Muscle layer of colon (tissue), 2 donors: ENCODE measurements around the gene NUDT2.

Experiments used
- H3K27ac ChIP-seq: one replicate; pipeline ENCODE4 v1.7.0; 2013; ENCODE audit warnings: low read depth, mild to moderate bottlenecking, low read length, moderate library complexity
- H3K27me3 ChIP-seq, 2 donors: one replicate each; pipeline ENCODE4 v1.7.0; 2013; ENCODE audit warnings: low read length in 2 of 2, mild to moderate bottlenecking in 2 of 2; ENCODE audit not compliant: insufficient read depth in 2 of 2, control insufficient read depth in 1 of 2
- H3K36me3 ChIP-seq: one replicate; pipeline ENCODE4 v1.7.0; 2013; ENCODE audit warnings: mild to moderate bottlenecking, low read length; ENCODE audit not compliant: insufficient read depth
- H3K4me1 ChIP-seq: one replicate; pipeline ENCODE4 v1.7.0; 2013; ENCODE audit warnings: mild to moderate bottlenecking, low read length; ENCODE audit not compliant: insufficient read depth
- H3K4me3 ChIP-seq, 2 donors: one replicate each; pipeline ENCODE4 v1.7.0; 2013; ENCODE audit warnings: low read length in 2 of 2, low read depth in 1 of 2, mild to moderate bottlenecking in 1 of 2, moderate library complexity in 1 of 2
- H3K9ac ChIP-seq: one replicate; pipeline ENCODE4 v1.7.0; 2013; ENCODE audit warnings: low read length
- H3K9me3 ChIP-seq: one replicate; pipeline ENCODE4 v1.7.0; 2013; ENCODE audit warnings: mild to moderate bottlenecking, low read length
- donor health status: abdominal sarcoma.
- donor health status: Adenocarcinoma of cecum.

NUDT2 gene

GRCh38 chr9:34380511-34381315, 51.3 kb downstream of the NUDT2 start:
- no peaks in the 10 kb centered on the region for H3K9me3 ChIP-seq
- H3K4me1 ChIP-seq, result peaks cover 30% of the 10 kb centered on the region
- no peaks in the 10 kb centered on the region for H3K27me3 ChIP-seq
- H3K4me3 ChIP-seq, result peak overlapping the region; percentile 52 to 67
- H3K9ac ChIP-seq, result peak overlapping the region; percentile 32
- peak overlapping the region; percentile 80 for H3K27ac ChIP-seq
- no peaks in the 10 kb centered on the region for H3K36me3 ChIP-seq

DNA sequence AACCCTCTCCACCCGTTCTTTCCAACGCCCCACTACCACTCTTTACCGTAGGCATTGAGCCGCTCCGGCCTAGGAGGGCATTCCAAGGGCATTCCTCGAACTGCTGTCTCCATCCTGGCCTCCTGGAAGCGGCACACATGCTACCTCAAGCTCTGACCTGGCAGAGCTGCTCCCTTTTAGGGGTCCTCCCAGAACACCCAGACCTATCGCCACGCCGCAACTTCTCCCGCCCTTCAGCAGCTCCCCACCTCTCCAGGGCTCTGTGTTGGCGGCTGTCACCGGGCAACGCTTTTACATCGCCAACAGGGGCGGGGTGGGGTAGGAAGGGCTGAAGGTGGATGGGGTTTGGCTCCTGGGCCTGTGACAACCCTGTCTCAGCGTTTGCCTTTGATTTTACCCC, 52.0 kb downstream of the NUDT2 start:
- peak overlapping the region; percentile 80 for H3K27ac ChIP-seq
- H3K9ac ChIP-seq, result peak overlapping the region; percentile 32
- H3K36me3 ChIP-seq, result no peaks in the 10 kb centered on the region
- peak overlapping the region; percentile 52 to 67 for H3K4me3 ChIP-seq
- peaks cover 24% of the 10 kb centered on the region for H3K4me1 ChIP-seq
- no peaks in the 10 kb centered on the region for H3K9me3 ChIP-seq
- no peaks in the 10 kb centered on the region for H3K27me3 ChIP-seq

DNA sequence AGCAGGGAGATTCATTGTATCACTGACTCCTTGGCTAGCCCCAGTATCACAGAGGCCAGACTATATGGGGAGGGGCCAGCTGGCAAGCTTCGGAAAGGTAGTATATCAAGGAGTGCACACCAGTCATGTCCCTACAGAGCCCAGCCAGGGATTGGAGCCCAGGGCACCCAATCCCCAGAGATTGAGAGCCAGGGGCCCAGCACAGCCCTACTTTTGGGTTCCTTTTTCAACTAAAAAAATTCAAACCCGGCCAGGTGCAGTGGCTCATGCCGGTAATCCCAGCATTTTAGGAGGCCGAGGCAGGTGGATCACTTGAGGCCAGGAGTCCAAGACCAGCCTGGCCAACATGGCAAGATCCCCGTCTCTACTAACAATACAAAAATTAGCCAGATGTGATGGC, 52.7 kb downstream of the NUDT2 start:
- H3K4me3 ChIP-seq, result peak overlapping the region in 1 of 2 donors; percentile 52
- no peak overlapping the region for H3K9ac ChIP-seq
- peaks cover 24% of the 10 kb centered on the region for H3K4me1 ChIP-seq
- H3K36me3 ChIP-seq, result no peaks in the 10 kb centered on the region
- H3K27ac ChIP-seq, result no peak overlapping the region
- no peaks in the 10 kb centered on the region for H3K27me3 ChIP-seq
- no peaks in the 10 kb centered on the region for H3K9me3 ChIP-seq

DNA sequence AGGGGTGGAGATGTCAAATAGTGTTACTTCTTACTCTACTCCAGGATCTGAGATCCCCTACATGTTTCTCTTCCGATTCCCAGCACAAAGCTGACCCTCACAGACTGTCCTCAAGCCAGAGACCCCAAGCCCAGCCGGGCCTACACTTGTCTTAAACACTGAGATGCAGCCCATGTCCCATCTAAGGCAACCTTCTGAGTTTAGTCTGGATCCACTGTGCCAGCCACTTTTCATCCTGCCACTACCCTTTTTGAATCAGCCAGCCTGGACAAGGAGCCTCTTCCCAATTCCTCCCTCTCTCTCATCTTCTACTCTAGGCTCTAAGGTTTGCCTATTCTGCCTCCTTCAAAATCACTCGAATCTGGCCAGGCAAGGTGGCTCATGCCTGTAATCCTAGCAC, 53.5 kb downstream of the NUDT2 start:
- Histone ChIP-seq H3K4me3 (no peak overlapping the region), H3K4me1 (peaks cover 24% of the 10 kb centered on the region), H3K27ac (no peak overlapping the region), H3K36me3 (no peaks in the 10 kb centered on the region), H3K27me3 (no peaks in the 10 kb centered on the region), H3K9me3 (no peaks in the 10 kb centered on the region), H3K9ac (no peak overlapping the region)

- Histone ChIP-seq H3K9me3 (no peaks in the 10 kb centered on the region), H3K27me3 (no peaks in the 10 kb centered on the region), H3K27ac (no peak overlapping the region), H3K36me3 (no peaks in the 10 kb centered on the region), H3K9ac (no peak overlapping the region), H3K4me1 (peaks cover 24% of the 10 kb centered on the region), H3K4me3 (no peak overlapping the region)
Measured at GRCh38 chr9:34383904-34384303, 54.5 kb downstream of the NUDT2 start.

DNA sequence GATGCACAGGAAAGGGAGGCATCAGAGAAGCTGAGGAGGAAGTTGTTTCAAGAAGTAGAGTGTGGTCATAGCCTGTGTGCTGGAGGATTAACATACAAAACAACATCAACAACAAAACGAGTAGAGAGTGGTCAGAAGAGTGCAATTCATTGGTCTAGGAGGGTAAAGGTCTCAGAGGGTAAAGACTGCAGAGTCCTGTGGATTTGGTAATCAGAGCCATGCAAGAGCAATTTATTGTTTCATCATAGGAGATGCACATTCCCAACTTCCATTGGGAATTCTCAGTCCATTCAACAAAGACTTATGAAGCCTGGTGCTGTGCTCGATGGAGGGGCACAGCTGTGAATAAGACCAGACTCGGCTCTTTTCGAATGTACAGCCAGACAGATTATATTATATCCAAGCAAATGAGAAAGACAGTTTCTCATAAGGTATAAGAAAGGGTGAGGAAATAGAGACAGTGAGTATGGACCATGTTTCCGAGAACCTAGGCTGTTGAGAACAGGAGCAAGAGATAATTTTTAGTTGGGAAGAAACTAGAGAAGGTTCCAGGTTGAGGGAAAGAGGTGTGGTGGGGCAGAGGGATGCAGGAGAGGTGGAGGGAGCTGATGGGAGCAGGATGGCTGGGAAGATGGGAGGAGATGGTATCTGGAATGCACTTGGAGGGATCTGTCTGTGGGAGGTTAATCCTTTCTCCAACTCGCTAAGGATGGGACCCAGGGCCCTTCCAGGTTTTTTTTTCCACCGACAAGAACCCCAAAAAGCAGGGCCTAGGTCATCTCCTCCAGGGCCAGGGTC, 55.2 kb downstream of the NUDT2 start:
- Histone ChIP-seq H3K27ac (no peak overlapping the region), H3K27me3 (no peaks in the 10 kb centered on the region), H3K9ac (no peak overlapping the region), H3K9me3 (no peaks in the 10 kb centered on the region), H3K36me3 (no peaks in the 10 kb centered on the region), H3K4me1 (peaks cover 18% of the 10 kb centered on the region), H3K4me3 (no peak overlapping the region)

DNA sequence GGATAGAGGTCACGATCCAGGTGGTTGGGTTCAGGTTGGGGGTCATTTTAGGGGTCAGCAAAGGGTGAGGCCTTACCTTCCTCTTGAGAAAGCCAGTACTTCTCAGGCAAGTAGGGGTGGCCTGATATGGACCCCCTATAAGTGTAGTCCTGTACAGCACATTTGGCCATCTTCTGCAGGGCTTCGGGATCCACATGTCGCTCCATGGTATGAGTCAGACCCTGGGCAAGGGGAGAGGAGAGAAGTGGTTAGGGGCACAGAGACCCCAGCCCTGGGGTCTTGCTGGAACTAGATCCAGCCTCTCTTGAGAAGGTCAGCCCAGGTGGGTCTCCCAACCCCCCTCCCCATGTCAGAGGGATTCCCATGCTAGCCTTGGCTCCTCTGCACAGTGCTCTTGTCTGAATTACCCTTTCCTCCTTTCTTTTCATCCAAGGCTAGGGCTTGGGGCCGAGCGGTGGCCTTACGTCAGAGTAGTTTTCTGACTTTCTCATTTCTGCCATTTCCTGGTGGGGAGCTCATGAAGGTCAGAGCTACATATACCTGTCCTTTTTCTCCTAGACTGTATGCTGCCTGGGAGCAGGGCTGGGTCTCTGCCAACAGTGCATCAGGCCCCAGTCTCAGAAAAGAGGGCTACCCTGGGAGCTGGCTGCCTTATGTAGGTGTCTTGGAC, 56.3 kb downstream of the NUDT2 start:
- no peaks in the 10 kb centered on the region for H3K36me3 ChIP-seq
- H3K27ac ChIP-seq, result no peak overlapping the region
- H3K9ac ChIP-seq, result no peak overlapping the region
- H3K27me3 ChIP-seq, result no peaks in the 10 kb centered on the region
- no peaks in the 10 kb centered on the region for H3K9me3 ChIP-seq
- peaks cover 7% of the 10 kb centered on the region for H3K4me1 ChIP-seq
- no peak overlapping the region for H3K4me3 ChIP-seq

DNA sequence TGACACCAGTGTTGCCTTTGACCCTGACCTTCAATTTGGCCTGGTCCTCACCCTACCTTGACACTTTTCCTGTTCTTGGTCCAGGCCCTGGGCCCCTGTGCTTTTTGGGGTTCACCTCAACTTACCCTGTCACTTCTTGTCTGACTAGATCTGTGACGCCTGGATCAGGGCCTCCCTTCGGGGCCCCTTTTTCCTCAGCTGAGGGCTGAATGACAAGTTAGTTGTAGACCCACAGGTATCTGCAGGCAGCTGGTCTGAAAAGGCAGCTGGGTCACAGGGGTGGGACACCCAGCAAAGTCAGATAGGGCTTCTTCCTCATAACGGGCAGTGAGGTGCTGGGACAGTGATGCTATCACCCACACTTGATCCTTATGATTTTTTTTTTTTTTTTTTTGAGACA, 57.3 kb downstream of the NUDT2 start:
- Histone ChIP-seq H3K27ac (no peak overlapping the region), H3K27me3 (no peaks in the 10 kb centered on the region), H3K36me3 (no peaks in the 10 kb centered on the region), H3K9me3 (no peaks in the 10 kb centered on the region), H3K9ac (no peak overlapping the region), H3K4me1 (peaks cover 1% of the 10 kb centered on the region), H3K4me3 (no peak overlapping the region)

DNA sequence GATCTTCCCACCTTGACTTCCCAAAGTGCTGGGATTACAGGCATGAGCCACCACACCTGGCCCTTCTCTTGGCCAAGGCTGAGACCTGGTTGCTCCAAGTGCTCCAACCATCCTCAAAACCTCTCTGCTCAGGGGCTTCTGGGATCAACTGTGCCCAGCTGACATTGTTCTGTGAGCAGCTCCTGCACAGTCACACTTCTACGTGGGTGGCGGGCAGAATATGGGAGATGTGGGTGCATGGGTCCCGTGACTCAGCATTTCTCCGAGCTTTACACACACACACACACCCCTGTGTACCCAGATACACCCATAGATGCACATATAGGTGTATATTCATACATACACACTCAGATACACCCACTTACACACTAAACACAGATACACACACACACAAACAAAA, 57.9 kb downstream of the NUDT2 start:
- Histone ChIP-seq H3K9me3 (no peaks in the 10 kb centered on the region), H3K4me1 (no peaks in the 10 kb centered on the region), H3K9ac (no peak overlapping the region), H3K27ac (no peak overlapping the region), H3K4me3 (no peak overlapping the region), H3K27me3 (no peaks in the 10 kb centered on the region), H3K36me3 (no peaks in the 10 kb centered on the region)

GRCh38 chr9:34392511-34392910, 63.1 kb downstream of the NUDT2 start:
- H3K9me3 ChIP-seq, result no peaks in the 10 kb centered on the region
- H3K27me3 ChIP-seq, result no peaks in the 10 kb centered on the region
- no peaks in the 10 kb centered on the region for H3K4me1 ChIP-seq
- no peaks in the 10 kb centered on the region for H3K36me3 ChIP-seq
- H3K9ac ChIP-seq, result no peak overlapping the region
- no peak overlapping the region for H3K4me3 ChIP-seq
- no peak overlapping the region for H3K27ac ChIP-seq
